ENCODE results near the gene TMC1. TPM values are rescaled to one million over a fixed set of nuclear protein-coding genes. Genes with fewer than 3 reads are reported as not detected.
"Not testable (repeated sequence)": the region's sequence is repeated elsewhere in the genome, so short reads cannot be mapped to it uniquely, and the experiment has no call there.

TMC1 gene
- total RNA-seq, 2 experiments from 2014 or later: not detected

DNA sequence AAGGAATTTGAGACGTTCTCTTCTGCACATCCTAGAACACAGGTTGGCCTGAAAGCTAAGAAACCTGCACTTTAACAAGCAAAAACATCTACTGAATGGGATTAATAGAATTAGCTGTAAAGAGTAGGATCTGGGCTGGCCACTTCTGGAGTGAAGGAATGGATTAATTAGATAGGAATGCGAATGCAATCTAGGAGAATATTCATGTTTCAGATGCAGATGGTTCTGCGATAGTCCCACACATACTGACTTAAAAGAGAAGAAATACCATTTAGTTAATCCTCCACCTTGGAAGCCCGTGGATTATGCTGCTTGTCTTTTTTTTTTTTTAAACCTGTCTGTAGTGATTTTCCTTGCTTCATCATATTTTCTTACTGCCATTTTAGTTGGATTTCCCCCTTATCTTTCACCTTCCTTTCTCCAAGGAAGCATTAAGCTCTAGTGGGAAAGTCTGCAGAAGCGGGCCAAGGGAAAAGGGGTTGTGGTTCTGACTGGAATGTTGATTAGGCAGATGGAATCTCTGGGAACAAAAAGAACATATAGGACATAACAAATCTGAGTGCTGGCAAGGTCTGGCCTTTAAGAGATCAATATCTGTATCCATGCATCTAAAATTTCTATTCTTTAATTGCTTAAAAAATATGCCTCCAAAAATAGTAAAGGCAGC is 279.1 kb downstream of the TMC1 start:
- intact Hi-C loops (cut with DNase I, micrococcal nuclease): no loop called here
- no peak overlapping the region for H3K4me3 ChIP-seq (ENCODE audit: low read length)
- no peaks in the 10 kb centered on the region for H3K27me3 Mint-ChIP-seq
- H3K4me1 Mint-ChIP-seq (ENCODE audit: low read depth): no peaks in the 10 kb centered on the region
- TF ChIP-seq, protein P1, sequence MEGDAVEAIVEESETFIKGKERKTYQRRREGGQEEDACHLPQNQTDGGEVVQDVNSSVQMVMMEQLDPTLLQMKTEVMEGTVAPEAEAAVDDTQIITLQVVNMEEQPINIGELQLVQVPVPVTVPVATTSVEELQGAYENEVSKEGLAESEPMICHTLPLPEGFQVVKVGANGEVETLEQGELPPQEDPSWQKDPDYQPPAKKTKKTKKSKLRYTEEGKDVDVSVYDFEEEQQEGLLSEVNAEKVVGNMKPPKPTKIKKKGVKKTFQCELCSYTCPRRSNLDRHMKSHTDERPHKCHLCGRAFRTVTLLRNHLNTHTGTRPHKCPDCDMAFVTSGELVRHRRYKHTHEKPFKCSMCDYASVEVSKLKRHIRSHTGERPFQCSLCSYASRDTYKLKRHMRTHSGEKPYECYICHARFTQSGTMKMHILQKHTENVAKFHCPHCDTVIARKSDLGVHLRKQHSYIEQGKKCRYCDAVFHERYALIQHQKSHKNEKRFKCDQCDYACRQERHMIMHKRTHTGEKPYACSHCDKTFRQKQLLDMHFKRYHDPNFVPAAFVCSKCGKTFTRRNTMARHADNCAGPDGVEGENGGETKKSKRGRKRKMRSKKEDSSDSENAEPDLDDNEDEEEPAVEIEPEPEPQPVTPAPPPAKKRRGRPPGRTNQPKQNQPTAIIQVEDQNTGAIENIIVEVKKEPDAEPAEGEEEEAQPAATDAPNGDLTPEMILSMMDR (IDR thresholded peaks at IDR 0.05): no peak
- ATAC-seq (ENCODE audit: poor library complexity) (no peak), DNase-seq (no peak)
- H3K27ac ChIP-seq (ENCODE audit: low read depth in 1 of 2, low read length in 2 of 2): no peak overlapping the region
- H3K4me3 Mint-ChIP-seq: no peak overlapping the region
- no peaks in the 10 kb centered on the region for H3K9me3 ChIP-seq (ENCODE audit: control insufficient read depth in 1 of 2, insufficient read depth in 1 of 2, low read length in 2 of 2)
- H3K36me3 Mint-ChIP-seq (ENCODE audit: low read depth): no peaks in the 10 kb centered on the region
- CTCF ChIA-PET: no interaction called here
- H3K27ac Mint-ChIP-seq: no peak overlapping the region
- H3K27me3 ChIP-seq (ENCODE audit: control insufficient read depth in 1 of 2, insufficient read depth in 2 of 2, low read length in 2 of 2): no peaks in the 10 kb centered on the region
- peaks cover 7% of the 10 kb centered on the region for H3K9me3 Mint-ChIP-seq
- POLR2A ChIA-PET: no interaction called here
- no peaks in the 10 kb centered on the region for H3K36me3 ChIP-seq (ENCODE audit: insufficient read depth, low read length)
- H3K4me1 ChIP-seq (ENCODE audit: insufficient read depth, low read length): no peaks in the 10 kb centered on the region

DNA sequence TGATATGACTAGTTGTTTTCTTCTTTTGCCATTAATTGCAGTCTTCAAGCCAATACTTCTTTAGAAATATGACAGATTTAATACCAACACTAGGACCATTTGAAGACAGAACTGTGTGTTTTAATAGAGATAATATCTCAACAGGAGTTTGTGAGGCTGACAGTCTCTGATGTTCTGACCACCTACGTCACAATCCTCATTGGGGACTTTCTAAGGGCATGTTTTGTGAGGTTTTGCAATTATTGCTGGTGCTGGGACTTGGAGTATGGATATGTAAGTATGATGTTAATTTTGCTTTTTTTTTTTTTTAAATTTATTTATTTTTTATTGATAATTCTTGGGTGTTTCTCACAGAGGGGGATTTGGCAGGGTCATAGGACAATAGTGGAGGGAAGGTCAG is 283.8 kb downstream of the TMC1 start:
- H3K4me3 ChIP-seq (ENCODE audit: low read length): no peak overlapping the region
- H3K4me1 ChIP-seq (ENCODE audit: insufficient read depth, low read length): no peaks in the 10 kb centered on the region
- Mint-ChIP-seq H3K9me3 (peaks cover 4% of the 10 kb centered on the region), H3K27me3 (no peaks in the 10 kb centered on the region), H3K4me3 (no peak overlapping the region), H3K4me1 (ENCODE audit: low read depth) (no peaks in the 10 kb centered on the region), H3K36me3 (ENCODE audit: low read depth) (no peaks in the 10 kb centered on the region), H3K27ac (no peak overlapping the region)
- H3K27me3 ChIP-seq (ENCODE audit: control insufficient read depth in 1 of 2, insufficient read depth in 2 of 2, low read length in 2 of 2): no peaks in the 10 kb centered on the region
- DNase-seq: no peak
- ChIA-PET POLR2A (no interaction called here), CTCF (no interaction called here)
- H3K9me3 ChIP-seq (ENCODE audit: control insufficient read depth in 1 of 2, insufficient read depth in 1 of 2, low read length in 2 of 2): peaks cover 0 to 8% of the 10 kb centered on the region in 2 experiments
- H3K27ac ChIP-seq (ENCODE audit: low read depth in 1 of 2, low read length in 2 of 2): no peak overlapping the region
- ATAC-seq (ENCODE audit: poor library complexity): no peak
- intact Hi-C loops (cut with DNase I, micrococcal nuclease): no loop called here
- H3K36me3 ChIP-seq (ENCODE audit: insufficient read depth, low read length): no peaks in the 10 kb centered on the region
- TF ChIP-seq, protein P1 (IDR thresholded peaks at IDR 0.05): no peak

GRCh38 chr9:72806313-72806809 is 285.0 kb downstream of the TMC1 start:
- CTCF ChIA-PET; H3K36me3 Mint-ChIP-seq (ENCODE audit: low read depth); H3K36me3 ChIP-seq (ENCODE audit: insufficient read depth, low read length); POLR2A ChIA-PET; H3K9me3 ChIP-seq (ENCODE audit: control insufficient read depth in 1 of 2, insufficient read depth in 1 of 2, low read length in 2 of 2); H3K9me3 Mint-ChIP-seq; H3K27ac ChIP-seq (ENCODE audit: low read depth in 1 of 2, low read length in 2 of 2); intact Hi-C loops (cut with DNase I, micrococcal nuclease); H3K4me3 Mint-ChIP-seq; H3K27me3 ChIP-seq (ENCODE audit: control insufficient read depth in 1 of 2, insufficient read depth in 2 of 2, low read length in 2 of 2); H3K27ac Mint-ChIP-seq; DNase-seq; H3K4me3 ChIP-seq (ENCODE audit: low read length); H3K27me3 Mint-ChIP-seq; H3K4me1 ChIP-seq (ENCODE audit: insufficient read depth, low read length); ATAC-seq (ENCODE audit: poor library complexity); H3K4me1 Mint-ChIP-seq (ENCODE audit: low read depth): not testable (repeated sequence)
